Measurements from ENCODE around the gene CFAP46.
"Not testable (repeated sequence)": the region's sequence is repeated elsewhere in the genome, so short reads cannot be mapped to it uniquely, and the experiment has no call there.

The CFAP46 gene

GRCh38 chr10:132943791-132944404 lies 1.5 kb upstream of the CFAP46 start:
- no peak for DNase-seq (ENCODE audit: low read depth)

- DNase-seq (ENCODE audit: low read depth): no peak
Measured at GRCh38 chr10:132943058-132943790, 854 bp upstream of the CFAP46 start.

- no peak for DNase-seq (ENCODE audit: low read depth)
Measured at GRCh38 chr10:132941640-132942051, 724 bp downstream of the CFAP46 start.

- no peak for DNase-seq (ENCODE audit: low read depth)
Measured at GRCh38 chr10:132940791-132941465, 1.4 kb downstream of the CFAP46 start.

GRCh38 chr10:132939957-132940790 lies 2.2 kb downstream of the CFAP46 start:
- DNase-seq (ENCODE audit: low read depth): no peak

GRCh38 chr10:132939378-132939955 lies 2.9 kb downstream of the CFAP46 start:
- no peak for DNase-seq (ENCODE audit: low read depth)

GRCh38 chr10:132938472-132939339 lies 3.7 kb downstream of the CFAP46 start:
- no peak for DNase-seq (ENCODE audit: low read depth)

GRCh38 chr10:132937861-132938260 lies 4.5 kb downstream of the CFAP46 start:
- no peak for DNase-seq (ENCODE audit: low read depth)

- no peak for DNase-seq (ENCODE audit: low read depth)
Measured at GRCh38 chr10:132934953-132935352, 7.4 kb downstream of the CFAP46 start.

GRCh38 chr10:132933308-132934042 lies 8.9 kb downstream of the CFAP46 start:
- no peak for DNase-seq (ENCODE audit: low read depth)

- DNase-seq (ENCODE audit: low read depth): no peak
Measured at GRCh38 chr10:132932461-132933307, 9.7 kb downstream of the CFAP46 start.

GRCh38 chr10:132931258-132932250 lies 10.8 kb downstream of the CFAP46 start:
- not testable (repeated sequence) for DNase-seq (ENCODE audit: low read depth)

- DNase-seq (ENCODE audit: low read depth): not testable (repeated sequence)
Measured at GRCh38 chr10:132930701-132931100, 11.7 kb downstream of the CFAP46 start.

GRCh38 chr10:132929953-132930548 lies 12.3 kb downstream of the CFAP46 start:
- DNase-seq (ENCODE audit: low read depth): no peak

GRCh38 chr10:132929480-132929879 lies 12.9 kb downstream of the CFAP46 start:
- DNase-seq (ENCODE audit: low read depth): no peak

GRCh38 chr10:132928261-132928660 lies 14.1 kb downstream of the CFAP46 start:
- DNase-seq (ENCODE audit: low read depth): no peak

- no peak for DNase-seq (ENCODE audit: low read depth)
Measured at GRCh38 chr10:132927824-132928223, 14.5 kb downstream of the CFAP46 start.
